ENCODE data around the gene BEAN1. TPM values are rescaled to one million over a fixed set of nuclear protein-coding genes. Genes with fewer than 3 reads are reported as not detected.

Gene BEAN1, protein sequence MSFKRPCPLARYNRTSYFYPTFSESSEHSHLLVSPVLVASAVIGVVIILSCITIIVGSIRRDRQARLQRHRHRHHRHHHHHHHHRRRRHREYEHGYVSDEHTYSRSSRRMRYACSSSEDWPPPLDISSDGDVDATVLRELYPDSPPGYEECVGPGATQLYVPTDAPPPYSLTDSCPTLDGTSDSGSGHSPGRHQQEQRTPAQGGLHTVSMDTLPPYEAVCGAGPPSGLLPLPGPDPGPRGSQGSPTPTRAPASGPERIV
- not detected in 2 replicates for total RNA-seq

DNA sequence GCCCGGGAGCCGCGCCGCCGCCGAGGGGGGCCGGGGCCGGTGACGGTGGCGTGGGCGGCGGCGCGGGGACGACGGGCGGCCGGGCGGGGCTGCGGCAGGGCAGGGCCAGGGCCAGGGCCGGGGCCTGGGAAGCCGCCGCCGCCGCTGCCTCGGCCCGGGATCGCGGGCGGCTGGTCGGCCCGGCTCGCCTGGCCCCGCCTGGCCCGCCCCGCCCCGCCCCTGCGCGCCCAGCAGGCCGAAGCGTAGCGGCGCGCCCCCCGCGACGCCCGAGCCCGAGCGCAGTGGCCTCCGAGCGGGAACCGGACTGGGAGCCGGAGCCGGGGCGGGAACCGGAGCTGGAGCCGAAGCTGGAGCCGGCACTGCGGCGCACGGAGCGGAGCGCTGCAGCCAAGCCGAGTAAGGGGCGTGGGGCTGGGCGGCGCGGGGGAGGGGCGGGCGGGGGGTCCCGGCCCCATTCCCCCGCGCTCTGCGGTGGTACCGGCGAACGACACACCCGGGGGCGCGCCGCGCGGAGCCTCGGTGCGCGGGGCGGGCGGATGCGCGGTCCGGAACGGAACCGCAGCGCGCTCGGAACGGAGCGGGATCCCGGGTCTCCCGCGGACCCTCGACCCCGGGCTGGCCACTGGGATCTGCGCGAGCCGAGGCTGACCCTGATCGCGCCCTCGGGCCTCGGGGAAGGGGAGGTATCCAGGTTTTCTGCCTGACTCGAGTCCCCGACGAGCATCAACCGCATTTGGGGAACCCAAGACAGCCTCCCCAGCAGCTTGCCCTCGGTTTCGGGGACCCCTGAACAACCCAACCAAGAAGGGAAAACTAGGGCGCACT, at the start of gene BEAN1:
Gene BEAN1, plus strand, starts transcription at position 260 of the 825 bp plus-strand sequence. CDS start 10,382 bp downstream, outside the sequence.

Other genes starting within 250 kb of the BEAN1 start
- gene CDH5, start 60.6 kb upstream of the BEAN1 start, total RNA-seq: 352 and 927 TPM in 2 replicates
- gene TK2, start 122.8 kb downstream of the BEAN1 start, total RNA-seq: 22.2 and 28.1 TPM in 2 replicates
- 70.2 and 81.1 TPM in 2 replicates for gene CKLF, start 125.3 kb downstream of the BEAN1 start, total RNA-seq
- 1.1 and 2.9 TPM in 2 replicates for gene CMTM1, start 139.1 kb downstream of the BEAN1 start, total RNA-seq
- gene CMTM2, start 152.2 kb downstream of the BEAN1 start, total RNA-seq: not detected in 2 replicates
- 19.4 and 26.6 TPM in 2 replicates for gene CMTM3, start 177.4 kb downstream of the BEAN1 start, total RNA-seq

Measured in bladder microvascular endothelial cell (primary cell).